Activated T-helper 17 cell treated with anti-CD3 and anti-CD28 coated beads, Interleukin-2, amount 50 U/mL, for 72 hours (primary cell): Measurements from ENCODE around the gene SCAMP3. TPM values are rescaled to one million over a fixed set of nuclear protein-coding genes. Genes with fewer than 3 reads are reported as not detected.
"Not testable (repeated sequence)": the region's sequence is repeated elsewhere in the genome, so short reads cannot be mapped to it uniquely, and the experiment has no call there.

Experiments
- ATAC-seq: fragments of 150-1000 bp; cut with Tn5 transposase; replicated peaks from 2 replicates; pipeline ENCODE4 v1.10.0; 2021; ENCODE audit warnings: mild to moderate bottlenecking, moderate library complexity
- H3K27ac Mint-ChIP-seq: one replicate; pipeline ENCODE4 v1.8.0; 2022; ENCODE audit warnings: mixed read lengths
- H3K27me3 Mint-ChIP-seq: one replicate; pipeline ENCODE4 v1.8.0; 2022; ENCODE audit warnings: mixed read lengths
- H3K36me3 Mint-ChIP-seq: one replicate; pipeline ENCODE4 v1.8.0; 2022; ENCODE audit warnings: low read depth, mild to moderate bottlenecking, mixed read lengths
- H3K4me1 Mint-ChIP-seq: one replicate; pipeline ENCODE4 v1.8.0; 2022; ENCODE audit warnings: mixed read lengths
- H3K4me3 Mint-ChIP-seq: one replicate; pipeline ENCODE4 v1.8.0; 2022; ENCODE audit warnings: mild to moderate bottlenecking, mixed read lengths
- H3K9me3 Mint-ChIP-seq: one replicate; pipeline ENCODE4 v1.8.0; 2022; ENCODE audit warnings: mixed read lengths
- total RNA-seq, 2 donors: library from RNA; stranded (reverse); gene quantifications; one replicate each; pipeline ENCODE4 v1.2.3, GENCODE V29; 2022

The SCAMP3 gene
- total RNA-seq, 2 donors from 2014 or later: 84.0 to 123 TPM

DNA sequence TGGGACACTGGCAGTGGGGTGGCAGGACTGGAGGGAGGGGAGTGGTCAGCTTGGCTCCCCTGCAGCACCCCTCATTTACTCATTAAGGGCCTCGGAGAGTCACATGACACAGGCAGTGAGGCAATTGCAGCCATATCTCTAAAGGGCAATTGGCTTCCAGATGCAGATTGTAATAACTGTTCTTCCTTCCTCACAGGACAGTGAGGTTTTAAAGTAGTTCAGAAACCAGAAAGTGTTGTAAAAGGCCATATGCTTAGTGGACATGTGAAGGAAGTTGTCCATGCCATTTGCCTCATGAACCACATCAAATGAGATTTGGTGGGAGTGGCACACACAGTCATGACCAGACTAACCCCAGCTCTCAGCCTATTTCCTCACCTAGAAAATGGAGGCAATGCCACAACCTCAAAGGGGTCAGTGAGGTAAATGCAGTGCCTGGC is 42.5 kb downstream of the SCAMP3 start:
- ATAC-seq: peak; percentile 78
- Mint-ChIP-seq H3K27me3 (no peaks in the 10 kb centered on the region), H3K4me3 (peak overlapping the region; percentile 51), H3K4me1 (peaks cover 14% of the 10 kb centered on the region), H3K9me3 (no peaks in the 10 kb centered on the region), H3K36me3 (peaks cover 7% of the 10 kb centered on the region), H3K27ac (peak overlapping the region; percentile 68)

DNA sequence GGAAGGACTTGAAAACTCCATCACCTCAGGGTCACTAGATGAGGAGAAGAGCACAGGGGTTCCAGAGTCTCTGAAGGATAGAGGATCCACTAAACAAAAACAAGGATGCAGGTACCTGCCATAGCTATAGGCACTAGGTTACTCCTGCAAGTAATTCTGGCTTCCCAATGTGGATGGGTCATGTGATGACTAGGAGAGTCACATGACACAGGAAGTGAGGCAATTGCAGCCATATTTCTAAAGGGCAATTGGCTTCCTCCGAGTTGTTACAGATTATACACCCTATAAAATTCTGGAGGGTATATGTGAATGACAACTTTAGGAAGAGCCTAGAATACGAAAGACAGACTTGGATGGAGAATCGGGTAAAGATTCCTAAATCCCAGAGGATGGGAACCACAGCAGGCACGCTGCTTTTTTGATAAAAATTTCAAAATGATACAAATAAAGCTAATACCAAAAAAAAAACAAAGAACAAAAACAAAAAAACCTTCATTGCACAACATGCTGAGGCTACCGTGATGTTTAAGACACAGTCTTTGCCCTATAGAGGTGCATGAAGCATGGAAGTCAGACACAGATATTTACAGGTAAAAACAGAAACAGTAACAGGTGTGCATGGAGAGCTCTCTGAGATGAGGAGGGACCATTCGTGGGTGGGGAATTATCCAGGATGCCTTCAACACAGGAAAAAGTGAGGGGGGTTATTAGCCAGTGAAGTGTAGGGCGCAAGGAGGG is 43.1 kb downstream of the SCAMP3 start:
- Mint-ChIP-seq H3K27me3 (no peaks in the 10 kb centered on the region), H3K9me3 (no peaks in the 10 kb centered on the region), H3K4me1 (peaks cover 14% of the 10 kb centered on the region), H3K4me3 (peak overlapping the region; percentile 51), H3K27ac (peak overlapping the region; percentile 68), H3K36me3 (peaks cover 1% of the 10 kb centered on the region)
- peak; percentile 49 for ATAC-seq

DNA sequence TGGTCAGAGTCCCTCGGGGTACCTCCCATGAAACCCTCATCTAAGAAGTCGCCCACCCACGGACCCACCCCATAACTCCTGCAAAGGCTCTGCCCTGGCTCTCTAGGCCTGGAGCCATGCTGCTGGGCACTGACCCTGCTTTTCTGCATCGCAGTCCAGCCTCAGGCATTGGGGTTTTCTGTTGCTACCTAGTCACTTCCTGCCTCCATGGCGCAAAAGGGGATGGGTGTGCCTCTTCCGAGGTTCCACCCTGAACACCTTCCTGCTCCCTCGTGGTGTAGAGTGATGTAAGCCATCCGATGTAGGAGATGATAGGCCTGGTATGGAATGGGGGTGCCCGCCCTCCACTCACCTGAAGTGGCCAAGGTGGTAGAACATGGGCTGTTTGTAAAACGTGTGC is 47.5 kb downstream of the SCAMP3 start:
- H3K27ac Mint-ChIP-seq: peak overlapping the region; percentile 68
- H3K36me3 Mint-ChIP-seq: peaks cover 19% of the 10 kb centered on the region
- ATAC-seq: peak; percentile 25

DNA sequence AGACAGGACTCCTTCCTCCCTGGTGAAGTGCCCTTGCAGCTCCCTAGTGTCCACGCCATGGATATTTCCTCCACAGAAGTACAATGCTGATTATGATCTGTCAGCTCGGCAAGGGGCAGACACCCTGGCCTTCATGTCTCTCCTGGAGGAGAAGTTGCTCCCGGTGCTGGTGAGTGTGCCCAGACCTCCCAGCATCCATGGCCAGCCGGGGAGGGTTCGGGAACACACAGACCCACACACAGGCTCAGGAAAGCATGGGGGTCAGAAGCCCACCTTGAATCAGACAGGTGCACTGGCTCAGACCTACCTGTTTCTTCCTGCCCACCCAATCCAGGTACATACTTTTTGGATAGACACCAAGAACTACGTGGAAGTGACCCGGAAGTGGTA is 50.1 kb downstream of the SCAMP3 start:
- H3K9me3 Mint-ChIP-seq, H3K27ac Mint-ChIP-seq, H3K4me3 Mint-ChIP-seq, H3K27me3 Mint-ChIP-seq, ATAC-seq: not testable (repeated sequence)
- Mint-ChIP-seq H3K36me3 (peaks cover 19% of the 10 kb centered on the region), H3K4me1 (peaks cover 12% of the 10 kb centered on the region)

More for the DNA sequence above, 47.5 kb downstream of the SCAMP3 start:
- not testable (repeated sequence) for H3K9me3 Mint-ChIP-seq, H3K27me3 Mint-ChIP-seq, H3K4me3 Mint-ChIP-seq
- H3K4me1 Mint-ChIP-seq: peaks cover 10% of the 10 kb centered on the region

DNA sequence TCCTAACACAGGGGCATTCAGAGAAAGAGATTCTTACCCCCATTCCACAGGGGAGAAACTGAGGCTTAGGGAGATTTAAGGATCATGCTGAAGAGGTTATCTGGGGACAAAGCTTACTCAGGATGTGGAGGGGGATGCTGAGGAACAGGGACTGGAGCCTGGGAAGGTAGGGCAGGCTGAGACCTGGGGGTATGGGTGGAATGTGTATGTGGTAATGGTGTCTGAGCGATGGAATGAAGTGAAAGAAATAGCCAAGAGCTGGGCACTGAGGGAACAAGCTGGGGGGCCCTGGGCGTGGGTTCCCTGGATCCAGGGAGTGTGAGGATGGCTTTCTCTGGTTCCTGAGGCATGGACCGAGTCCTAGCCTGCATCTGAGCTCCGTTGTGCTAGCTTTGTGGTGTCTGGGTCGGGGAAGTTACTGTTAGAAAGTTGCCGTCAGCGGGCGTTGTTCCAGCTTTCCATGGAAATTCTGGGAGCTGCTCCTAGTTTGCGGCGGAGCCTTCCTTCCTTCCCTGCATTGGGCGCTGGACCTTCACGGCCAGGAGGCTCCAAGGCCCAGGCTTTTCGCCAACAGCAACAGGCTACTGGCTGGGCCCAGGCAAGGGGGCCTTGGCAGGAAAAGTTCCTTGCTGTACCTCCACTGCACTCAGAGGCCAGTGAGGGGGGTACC is 50.6 kb downstream of the SCAMP3 start:
- peaks cover 19% of the 10 kb centered on the region for H3K36me3 Mint-ChIP-seq
- H3K9me3 Mint-ChIP-seq, H3K27me3 Mint-ChIP-seq, H3K27ac Mint-ChIP-seq, H3K4me3 Mint-ChIP-seq, ATAC-seq: not testable (repeated sequence)
- peaks cover 17% of the 10 kb centered on the region for H3K4me1 Mint-ChIP-seq

DNA sequence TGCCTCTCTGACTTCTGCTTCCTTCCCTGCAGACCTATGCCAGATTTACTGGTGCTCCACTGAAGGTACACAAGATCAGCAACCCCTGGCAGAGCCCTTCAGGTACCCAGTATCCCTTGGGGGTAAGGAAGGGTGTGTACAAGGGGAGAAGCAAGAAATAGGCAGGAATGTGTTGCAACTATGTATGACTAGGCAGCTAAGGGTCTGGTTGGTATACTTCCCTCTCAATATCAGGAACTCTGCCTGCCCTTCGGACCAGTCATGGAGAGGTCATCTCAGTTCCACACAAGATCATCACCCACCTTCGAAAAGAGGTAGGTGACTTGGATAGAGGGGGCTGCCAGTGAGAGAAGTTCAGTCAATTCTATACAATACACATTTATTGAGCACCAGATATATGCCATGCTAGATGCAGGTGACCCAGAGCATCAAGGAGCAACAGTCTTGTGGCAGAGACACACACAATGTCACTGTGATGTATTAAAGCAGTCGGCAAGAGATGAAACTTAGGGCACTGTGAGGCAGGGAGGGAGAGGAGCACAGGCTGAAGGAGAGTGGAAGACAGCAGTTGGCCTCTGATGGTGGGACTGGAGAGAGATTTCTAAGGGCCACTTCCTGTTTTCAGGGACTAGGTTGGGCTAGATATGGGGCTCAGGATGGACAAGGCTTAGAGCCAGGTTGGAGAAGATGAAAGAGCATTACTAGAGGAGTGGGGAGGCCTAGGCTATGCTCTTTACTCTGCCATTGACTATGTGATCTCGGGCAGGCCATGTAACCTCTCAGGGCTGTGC is 51.7 kb downstream of the SCAMP3 start:
- H3K27ac Mint-ChIP-seq: peak overlapping the region; percentile 54
- peaks cover 17% of the 10 kb centered on the region for H3K4me1 Mint-ChIP-seq
- H3K36me3 Mint-ChIP-seq: peaks cover 19% of the 10 kb centered on the region
- H3K4me3 Mint-ChIP-seq: peak overlapping the region; percentile 89
- H3K27me3 Mint-ChIP-seq: no peaks in the 10 kb centered on the region
- no peak for ATAC-seq
- H3K9me3 Mint-ChIP-seq: no peaks in the 10 kb centered on the region

DNA sequence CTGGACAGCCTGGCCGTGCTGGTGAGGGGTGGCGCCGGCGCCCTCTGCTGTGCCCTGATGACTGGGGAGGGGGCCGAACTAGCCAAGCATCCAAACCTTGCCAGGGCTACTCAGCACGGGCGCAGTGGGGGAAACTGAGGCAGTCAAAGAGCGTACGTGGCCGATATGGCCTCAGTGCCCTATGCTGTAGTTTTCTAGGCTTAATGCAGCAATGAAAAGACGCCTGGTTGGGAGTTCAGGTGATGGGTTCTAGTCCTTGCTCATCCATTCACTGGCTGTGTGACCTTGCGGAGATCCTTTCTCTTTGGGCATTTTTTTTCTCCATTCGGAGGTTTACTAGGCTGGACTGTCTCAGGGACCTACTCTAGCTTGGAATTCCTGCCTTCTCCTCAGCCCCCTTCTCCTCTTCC is 52.8 kb downstream of the SCAMP3 start:
- ATAC-seq: no peak
- Mint-ChIP-seq H3K9me3 (no peaks in the 10 kb centered on the region), H3K36me3 (peaks cover 19% of the 10 kb centered on the region), H3K4me3 (peak overlapping the region; percentile 89), H3K27ac (peak overlapping the region; percentile 99), H3K4me1 (peaks cover 17% of the 10 kb centered on the region), H3K27me3 (no peaks in the 10 kb centered on the region)

DNA sequence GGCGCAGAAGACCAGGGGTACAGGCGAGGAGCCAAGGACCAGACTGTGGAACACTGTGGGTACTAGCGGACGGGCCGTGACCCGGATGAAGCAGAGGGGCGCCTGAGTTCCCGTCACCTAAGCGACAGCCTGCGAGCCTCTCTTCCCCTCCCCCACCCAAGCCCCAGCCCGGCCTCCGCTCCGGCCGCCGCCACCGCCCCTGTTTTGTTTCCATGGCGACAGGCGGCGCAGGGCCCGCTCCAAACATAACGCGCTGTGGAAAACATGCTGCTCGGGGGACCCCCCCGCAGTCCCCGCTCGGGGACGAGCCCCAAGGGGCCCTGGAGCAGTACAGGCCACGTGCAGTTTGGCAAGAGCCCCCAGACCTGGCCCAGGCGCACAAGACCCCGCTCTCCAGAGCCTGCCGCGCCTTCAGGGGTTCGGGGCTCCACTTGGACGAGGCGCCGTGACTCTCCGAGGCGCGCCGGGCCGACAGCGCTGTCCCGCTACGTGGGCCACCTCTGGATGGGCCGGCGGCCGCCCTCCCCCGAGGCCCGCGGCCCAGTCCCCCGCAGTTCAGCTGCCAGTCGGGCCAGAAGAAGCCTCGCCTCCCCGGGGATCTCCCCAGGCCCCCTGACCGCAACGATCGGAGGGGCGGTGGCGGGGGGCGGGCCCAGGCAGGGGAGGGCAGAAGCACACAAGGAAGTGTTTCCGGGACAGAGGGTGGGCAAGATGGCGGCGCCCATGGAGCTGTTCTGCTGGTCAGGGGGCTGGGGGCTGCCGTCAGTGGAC is 53.4 kb downstream of the SCAMP3 start, which contains the start of gene MTX1:
Gene MTX1, plus strand, starts transcription at position 155 of the 771 bp plus-strand sequence. Its CDS starts 110 bp downstream, at position 265.
- H3K27me3 Mint-ChIP-seq: no peaks in the 10 kb centered on the region
- peak; percentile 90 for ATAC-seq
- peaks cover 19% of the 10 kb centered on the region for H3K36me3 Mint-ChIP-seq
- H3K27ac Mint-ChIP-seq: peak within 1 kb of the TSS; percentile 99
- H3K4me1 Mint-ChIP-seq: peaks cover 17% of the 10 kb centered on the region
- H3K9me3 Mint-ChIP-seq: no peaks in the 10 kb centered on the region
- peak within 1 kb of the TSS; percentile 89 for H3K4me3 Mint-ChIP-seq

DNA sequence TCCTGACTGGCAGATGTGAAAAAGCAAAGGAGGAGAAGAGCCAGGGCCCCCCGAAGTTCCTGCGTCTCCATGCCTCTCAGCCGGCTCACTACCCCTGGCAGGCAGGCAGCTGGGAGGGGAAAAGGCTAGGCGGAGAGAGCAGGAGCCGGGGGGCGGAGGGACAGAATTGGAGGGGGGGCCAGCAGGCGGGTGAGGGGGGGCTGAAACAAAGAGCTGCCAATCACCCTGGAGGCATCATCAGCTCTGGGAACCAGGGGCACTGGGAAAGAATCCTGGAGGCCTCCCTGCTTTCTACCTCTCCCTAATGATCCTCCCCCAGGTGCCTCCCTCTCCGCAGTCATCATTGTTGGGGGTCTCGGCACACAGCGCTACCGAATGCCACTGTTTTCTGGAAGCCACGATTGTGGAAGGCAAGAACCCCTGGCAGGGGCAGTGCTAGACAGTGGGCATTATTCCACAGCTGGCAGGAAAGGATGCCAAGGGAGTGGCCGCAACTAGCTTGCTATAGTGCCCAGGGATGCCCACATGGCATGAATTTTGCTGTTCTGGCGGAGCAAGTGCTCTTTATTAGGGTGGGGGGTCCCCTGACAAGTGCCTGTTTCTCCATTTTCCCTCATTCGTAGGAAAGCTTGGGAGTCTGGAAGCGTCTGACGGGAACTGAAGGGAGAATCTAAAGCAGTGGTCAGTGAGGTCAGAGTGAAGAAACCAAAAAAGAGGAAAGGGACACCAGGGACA is 54.2 kb downstream of the SCAMP3 start, which contains the start of gene THBS3:
Gene THBS3, minus strand, starts transcription at position 92 of the 735 bp plus-strand sequence. Its CDS starts 21 bp downstream, at position 71.
- Mint-ChIP-seq H3K9me3 (no peaks in the 10 kb centered on the region), H3K4me1 (peaks cover 17% of the 10 kb centered on the region), H3K36me3 (peaks cover 19% of the 10 kb centered on the region), H3K27me3 (no peaks in the 10 kb centered on the region), H3K4me3 (peak within 1 kb of the TSS; percentile 89), H3K27ac (peak within 1 kb of the TSS; percentile 99)
- ATAC-seq: no peak

DNA sequence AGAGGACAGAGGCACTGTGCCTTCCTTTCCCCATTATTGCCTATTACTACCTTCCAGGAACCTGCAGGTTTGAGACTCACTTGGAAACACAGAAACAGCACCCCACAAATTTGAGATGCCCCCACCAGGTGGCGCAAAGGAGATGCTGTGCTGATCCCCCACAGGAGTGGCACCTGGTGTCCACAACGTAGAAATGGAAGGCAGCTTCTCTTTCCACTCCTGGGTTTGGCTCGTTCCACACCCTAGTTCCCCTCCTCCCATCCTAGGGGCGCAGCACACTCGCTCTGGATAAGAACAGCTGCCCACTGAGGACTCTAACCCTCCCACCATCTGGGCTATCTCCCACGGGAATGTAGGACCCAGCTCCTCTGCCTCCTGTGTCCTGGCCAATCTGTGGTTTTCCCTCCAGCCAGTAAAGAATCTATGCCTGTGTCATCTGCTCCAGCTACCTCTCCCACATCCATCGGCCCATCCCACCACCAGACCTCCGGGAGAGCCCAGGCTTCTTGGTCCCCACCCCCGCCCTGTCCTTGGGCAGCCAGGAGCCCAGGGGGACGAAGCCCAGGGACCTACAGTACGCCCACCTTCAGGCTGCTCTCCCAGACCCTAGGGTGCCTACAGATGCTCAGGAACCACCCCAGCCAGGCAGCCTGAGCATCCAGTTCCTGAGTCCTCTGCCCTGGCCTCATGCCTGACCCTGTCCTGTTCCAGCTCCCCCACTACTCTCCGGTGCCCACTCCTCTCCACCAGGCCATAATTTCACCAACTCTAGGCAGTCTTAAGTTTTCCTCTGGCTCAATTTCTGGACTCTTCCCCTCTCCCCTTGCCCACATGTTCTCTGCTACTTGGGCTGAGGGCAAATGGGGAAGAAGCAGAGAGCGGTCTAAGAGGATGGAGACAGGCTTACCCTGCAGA is 55.0 kb downstream of the SCAMP3 start:
- H3K4me1 Mint-ChIP-seq: peaks cover 17% of the 10 kb centered on the region
- no peaks in the 10 kb centered on the region for H3K9me3 Mint-ChIP-seq
- peaks cover 19% of the 10 kb centered on the region for H3K36me3 Mint-ChIP-seq
- no peaks in the 10 kb centered on the region for H3K27me3 Mint-ChIP-seq
- H3K27ac Mint-ChIP-seq: peak overlapping the region; percentile 99
- peak; percentile 55 for ATAC-seq
- peak overlapping the region; percentile 89 for H3K4me3 Mint-ChIP-seq
